Stimulated activated CD8-positive, alpha-beta memory T cell treated with anti-CD3 and anti-CD28 coated beads, Interleukin-4, amount 100 ng/mL, for 1 hour (primary cell): ENCODE results near the gene AUH.

Experiments used
- DNase-seq, 2 donors: peaks; one replicate each; pipeline ENCODE4 v3.0.0-alpha.2; 2020; ENCODE audit warnings: low read depth in 2 of 2, low spot score in 1 of 2

AUH gene

GRCh38 chr9:91340395-91340967 is 21.2 kb downstream of the AUH start:
- no peak for DNase-seq

- no peak for DNase-seq
Measured at GRCh38 chr9:91338681-91339080, 23.0 kb downstream of the AUH start.

GRCh38 chr9:91336786-91337185 is 24.9 kb downstream of the AUH start:
- DNase-seq, result no peak

GRCh38 chr9:91334053-91334452 is 27.7 kb downstream of the AUH start:
- no peak for DNase-seq

- no peak for DNase-seq
Measured at GRCh38 chr9:91333551-91333950, 28.2 kb downstream of the AUH start.

- DNase-seq, result no peak
Measured at GRCh38 chr9:91332546-91333231, 29.0 kb downstream of the AUH start.

- DNase-seq, result no peak
Measured at GRCh38 chr9:91331849-91332248, 29.9 kb downstream of the AUH start.

GRCh38 chr9:91328186-91328585 is 33.5 kb downstream of the AUH start:
- no peak for DNase-seq

GRCh38 chr9:91321691-91322090 is 40.0 kb downstream of the AUH start:
- DNase-seq, result no peak

- DNase-seq, result no peak
Measured at GRCh38 chr9:91320299-91320698, 41.4 kb downstream of the AUH start.

GRCh38 chr9:91316093-91316492 is 45.6 kb downstream of the AUH start:
- DNase-seq, result no peak

GRCh38 chr9:91315191-91315590 is 46.5 kb downstream of the AUH start:
- no peak for DNase-seq

- DNase-seq, result no peak
Measured at GRCh38 chr9:91312717-91313325, 48.9 kb downstream of the AUH start.

GRCh38 chr9:91310037-91310436 is 51.7 kb downstream of the AUH start:
- no peak for DNase-seq

- no peak for DNase-seq
Measured at GRCh38 chr9:91308191-91308590, 53.5 kb downstream of the AUH start.

- no peak for DNase-seq
Measured at GRCh38 chr9:91307279-91307678, 54.4 kb downstream of the AUH start.

GRCh38 chr9:91306296-91306630 is 55.5 kb downstream of the AUH start:
- no peak for DNase-seq

GRCh38 chr9:91305596-91306295 is 56.0 kb downstream of the AUH start:
- no peak for DNase-seq

- DNase-seq, result no peak
Measured at GRCh38 chr9:91303741-91304415, 57.8 kb downstream of the AUH start.

- no peak for DNase-seq
Measured at GRCh38 chr9:91302831-91303230, 58.9 kb downstream of the AUH start.

- no peak for DNase-seq
Measured at GRCh38 chr9:91301161-91301560, 60.6 kb downstream of the AUH start.

GRCh38 chr9:91298311-91298710 is 63.4 kb downstream of the AUH start:
- no peak for DNase-seq
